Embryonic facial prominence (tissue), 1 donor: Measurements from ENCODE around the gene VWA5B2.
A peak's percentile ranks its signal among the peaks of the same experiment; 100 is the strongest.
"Not testable (repeated sequence)": the region's sequence is repeated elsewhere in the genome, so short reads cannot be mapped to it uniquely, and the experiment has no call there.

Source experiments
- DNase-seq: peaks from one replicate; pipeline ENCODE4 v3.0.0-alpha.2; 2016; ENCODE audit errors: extremely low spot score

The VWA5B2 gene

DNA sequence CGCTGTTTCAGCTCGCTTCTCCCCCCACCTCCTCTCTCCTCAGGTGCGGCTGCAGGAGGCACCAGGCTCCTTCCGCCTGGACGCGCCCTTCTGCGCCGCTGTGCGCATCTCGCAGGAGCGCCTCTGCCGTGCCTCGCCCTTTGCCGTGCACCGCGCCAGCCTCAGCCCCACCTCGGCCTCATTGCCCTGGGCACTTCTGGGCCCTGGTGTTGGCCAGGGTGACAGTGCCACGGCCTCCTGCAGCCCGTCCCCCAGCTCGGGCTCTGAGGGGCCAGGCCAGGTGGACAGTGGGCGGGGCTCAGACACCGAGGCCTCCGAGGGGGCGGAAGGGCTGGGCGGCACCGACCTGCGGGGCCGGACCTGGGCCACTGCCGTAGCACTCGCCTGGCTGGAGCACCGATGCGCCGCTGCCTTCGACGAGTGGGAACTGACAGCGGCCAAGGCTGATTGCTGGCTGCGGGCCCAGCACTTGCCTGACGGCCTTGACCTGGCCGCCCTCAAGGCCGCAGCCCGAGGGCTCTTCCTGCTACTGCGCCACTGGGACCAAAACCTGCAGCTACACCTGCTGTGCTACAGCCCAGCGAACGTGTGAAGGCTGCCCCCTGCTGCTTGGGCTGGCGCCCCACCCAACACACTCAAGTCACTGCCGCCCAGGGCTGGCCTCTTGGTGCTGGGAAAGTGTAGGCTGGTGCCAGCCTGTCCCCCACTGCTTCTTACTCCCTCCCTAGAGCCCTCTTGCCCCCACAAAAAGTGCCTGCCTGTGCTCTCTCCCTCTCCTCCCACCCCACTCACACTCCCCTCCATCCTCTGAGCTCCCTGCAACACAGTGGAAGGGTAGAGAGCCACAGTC is 12.3 kb downstream of the VWA5B2 start:
- DNase-seq, result no peak

- DNase-seq, result no peak
Measured at GRCh38 chr3:184242297-184242685, 12.9 kb downstream of the VWA5B2 start.

DNA sequence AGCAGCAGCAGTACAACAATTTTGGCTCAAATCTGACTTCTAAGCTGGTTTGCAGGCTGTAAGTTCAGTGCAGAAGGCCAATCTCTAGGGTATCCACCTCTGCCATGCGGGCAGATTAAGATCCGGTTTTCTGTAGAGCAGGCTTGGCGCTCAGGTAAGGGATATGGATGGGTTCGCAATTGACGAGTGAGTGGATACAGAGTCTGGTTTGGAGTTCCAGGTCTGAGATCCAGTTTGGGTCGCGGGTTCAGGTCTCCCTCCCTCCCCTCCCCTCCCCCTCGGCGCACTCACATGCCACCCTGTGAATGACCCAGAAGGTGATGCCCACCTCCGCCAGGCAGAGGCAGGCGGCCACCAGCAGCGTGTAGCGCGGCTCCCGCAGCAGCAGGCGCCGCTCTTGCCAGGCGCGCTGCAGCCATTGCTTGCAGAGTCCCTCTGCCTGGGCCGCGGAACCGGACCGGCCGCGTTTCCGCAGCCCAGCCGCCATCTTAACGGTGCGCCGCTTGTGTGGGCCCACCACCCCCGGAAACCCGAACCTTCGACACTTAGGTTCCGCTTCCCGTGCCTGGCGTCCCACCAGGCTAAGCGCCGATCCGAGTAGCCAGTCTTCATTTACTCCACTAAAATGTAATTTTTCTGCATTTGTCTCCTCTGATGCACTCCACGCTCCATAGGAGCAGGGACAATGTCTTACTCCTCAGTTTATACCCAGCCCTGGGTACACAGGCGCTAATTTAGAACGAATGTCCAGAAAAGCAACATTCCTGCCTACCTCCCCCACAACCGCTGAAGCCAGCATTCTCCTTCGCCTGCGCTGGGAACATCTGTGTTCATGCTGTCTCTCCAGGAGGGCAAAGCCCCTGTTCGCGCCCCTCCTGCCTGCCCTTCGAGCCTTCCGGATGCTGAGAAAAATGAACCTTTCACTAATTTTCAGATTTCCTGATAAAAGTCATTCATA is 19.3 kb downstream of the VWA5B2 start, which contains the start of gene ALG3:
TSS of gene ALG3 (minus strand) at position 509 of the 958 bp plus-strand sequence. CDS start at position 487, 22 bp downstream.
- peak; percentile 64 for DNase-seq

- DNase-seq, result peak; percentile 95
Measured at GRCh38 chr3:184249412-184250166, 20.2 kb downstream of the VWA5B2 start, which contains the start of gene EEF1AKMT4. Gene EEF1AKMT4 (plus strand): TSS chr3:184249672. CDS start chr3:184249695, 23 bp downstream.

DNA sequence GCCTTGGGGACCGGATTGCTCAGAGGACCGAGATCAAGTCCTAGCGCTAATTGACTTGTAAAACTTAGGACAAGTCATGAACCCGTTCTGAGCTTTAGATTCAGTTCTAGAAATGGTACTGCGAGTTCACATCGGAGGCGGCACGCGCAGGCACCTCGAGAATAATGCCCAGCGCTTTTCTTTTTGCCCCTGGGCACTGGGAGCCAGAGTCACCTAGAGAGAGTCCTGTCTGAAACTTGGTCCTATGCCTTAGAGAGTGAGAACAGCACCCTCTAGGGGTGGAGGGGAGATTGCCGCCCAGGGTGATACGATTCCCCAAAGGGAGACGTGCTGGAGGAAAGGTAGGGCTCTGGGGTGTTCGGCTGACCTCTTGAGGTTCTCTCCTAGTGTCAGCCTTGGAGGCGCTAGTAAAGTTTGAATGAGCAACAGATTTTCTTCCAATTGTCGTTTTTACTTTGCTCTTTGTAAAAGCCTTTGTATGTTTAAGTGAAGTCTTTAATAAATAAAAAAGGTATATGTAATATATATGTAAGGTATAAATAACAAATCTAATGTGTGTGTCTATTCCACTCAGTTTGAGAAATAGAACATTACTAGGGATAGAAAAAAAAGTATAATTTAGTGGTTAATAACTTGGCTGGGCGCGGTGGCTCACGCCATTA is 20.9 kb downstream of the VWA5B2 start:
- DNase-seq, result no peak

DNA sequence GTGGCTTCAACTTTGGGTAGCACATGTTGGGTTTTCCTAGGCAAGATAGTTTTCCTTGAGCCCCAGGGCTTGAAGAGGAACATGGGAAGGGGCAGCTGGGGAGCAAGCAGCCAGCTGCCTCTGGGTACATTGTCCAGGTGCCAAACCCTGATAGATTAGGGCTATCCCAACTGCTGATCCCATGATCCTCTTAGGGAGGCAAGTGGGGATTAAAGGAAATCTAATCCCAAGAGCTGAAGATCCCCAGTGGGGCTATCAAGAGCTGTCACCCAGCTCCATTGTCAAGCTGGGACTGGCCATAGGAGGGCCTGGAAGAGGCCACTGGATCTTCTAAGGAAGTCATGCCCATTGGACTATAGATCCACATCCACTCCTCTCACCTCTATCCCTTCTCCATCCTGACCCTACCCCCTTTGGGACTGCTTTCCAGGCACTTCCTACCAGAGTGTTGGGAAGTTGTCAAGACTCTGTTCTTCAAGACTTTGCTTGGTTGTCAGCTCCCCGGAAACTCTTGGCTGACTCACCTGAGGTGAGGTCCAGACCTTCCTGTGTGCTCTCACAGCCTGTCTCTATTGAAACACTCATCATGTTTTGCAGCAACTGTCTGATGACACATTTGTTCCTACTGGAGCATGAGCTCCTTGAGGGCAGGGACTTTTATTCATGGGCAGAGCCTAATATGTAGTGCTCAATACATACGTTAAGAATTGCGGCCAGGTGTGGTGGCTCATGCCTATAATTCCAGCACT is 26.1 kb downstream of the VWA5B2 start:
- DNase-seq, result no peak

DNA sequence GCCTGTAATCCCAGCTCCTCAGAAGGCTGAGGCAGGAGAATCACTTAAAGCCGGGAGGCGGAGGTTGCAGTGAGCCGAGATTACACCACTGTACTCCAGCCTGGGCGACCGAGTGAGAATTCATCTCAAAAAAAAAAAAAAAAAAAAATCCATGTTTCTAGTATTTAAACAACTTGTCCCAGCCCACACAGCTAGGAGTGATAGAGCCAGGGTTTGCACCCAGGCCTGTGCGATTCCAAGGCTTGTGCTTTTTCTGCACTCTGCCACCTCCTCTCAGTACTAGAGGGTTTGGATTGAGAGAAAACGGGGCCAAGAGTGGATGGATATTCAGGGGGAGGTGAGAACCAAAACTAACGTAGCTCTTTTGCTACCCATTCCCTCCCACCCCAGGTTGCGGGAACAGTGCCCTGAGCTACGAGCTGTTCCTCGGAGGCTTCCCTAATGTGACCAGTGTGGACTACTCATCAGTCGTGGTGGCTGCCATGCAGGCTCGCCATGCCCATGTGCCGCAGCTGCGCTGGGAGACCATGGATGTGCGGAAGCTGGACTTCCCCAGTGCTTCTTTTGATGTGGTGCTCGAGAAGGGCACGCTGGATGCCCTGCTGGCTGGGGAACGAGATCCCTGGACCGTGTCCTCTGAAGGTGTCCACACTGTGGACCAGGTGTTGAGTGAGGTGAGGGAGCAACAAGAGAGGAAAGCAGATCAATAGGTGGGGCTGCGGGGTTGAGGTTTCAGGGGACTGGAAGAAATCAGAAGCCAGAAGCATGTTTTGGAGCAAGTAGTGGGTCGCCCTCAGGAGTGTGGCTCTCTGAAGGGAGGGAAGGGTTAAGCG is 27.9 kb downstream of the VWA5B2 start:
- DNase-seq, result no peak

- DNase-seq, result no peak
Measured at GRCh38 chr3:184258926-184259325, 29.5 kb downstream of the VWA5B2 start.

GRCh38 chr3:184259396-184259877 is 30.1 kb downstream of the VWA5B2 start:
- no peak for DNase-seq

- DNase-seq, result no peak
Measured at GRCh38 chr3:184259878-184260723, 30.7 kb downstream of the VWA5B2 start.

- DNase-seq, result no peak
Measured at GRCh38 chr3:184260724-184261269, 31.4 kb downstream of the VWA5B2 start.

GRCh38 chr3:184261270-184261853 is 32.0 kb downstream of the VWA5B2 start, which contains the start of gene CAMK2N2:
Gene CAMK2N2 (minus strand): TSS chr3:184261553. CDS start chr3:184261285, 268 bp downstream.
- DNase-seq, result no peak

- no peak for DNase-seq
Measured at GRCh38 chr3:184261854-184262763, 32.7 kb downstream of the VWA5B2 start.

DNA sequence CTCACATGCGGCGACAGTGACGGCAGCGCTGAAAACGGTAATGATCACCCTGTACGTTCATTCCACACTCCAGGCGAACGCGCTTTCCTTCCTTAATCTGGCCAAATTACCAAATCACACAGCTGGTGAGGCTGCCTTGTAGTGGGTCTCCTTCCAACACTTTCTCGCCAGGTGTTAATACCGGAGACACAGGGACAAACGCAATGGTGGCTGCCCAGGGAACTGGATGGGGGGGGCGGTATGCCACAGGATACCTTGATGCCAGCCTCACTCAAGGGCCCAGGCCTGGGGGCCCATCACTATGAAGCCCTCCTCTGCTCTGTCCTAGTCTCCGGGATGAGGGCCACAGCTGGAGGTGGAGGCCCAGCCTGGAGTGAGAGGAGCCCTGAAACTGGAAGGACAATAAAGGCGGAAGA is 33.4 kb downstream of the VWA5B2 start:
- DNase-seq, result no peak

DNA sequence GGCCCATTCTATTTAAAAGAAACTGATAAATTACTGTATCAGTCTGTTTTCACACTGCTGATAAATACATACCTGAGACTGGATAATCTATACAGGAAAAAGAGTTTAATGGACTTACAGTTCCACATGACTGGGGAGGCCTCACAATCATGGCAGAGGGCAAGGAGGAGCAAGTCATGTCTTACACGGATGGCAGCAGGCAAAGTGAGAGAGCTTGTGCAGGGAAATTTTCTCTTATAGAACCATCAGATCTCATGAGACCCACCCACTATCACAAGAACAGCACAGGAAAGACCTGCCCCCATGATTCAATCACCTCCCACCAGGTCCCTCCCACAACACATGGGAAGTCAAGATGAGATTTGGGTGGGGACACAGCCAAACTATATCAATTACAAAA is 37.9 kb downstream of the VWA5B2 start:
- not testable (repeated sequence) for DNase-seq

DNA sequence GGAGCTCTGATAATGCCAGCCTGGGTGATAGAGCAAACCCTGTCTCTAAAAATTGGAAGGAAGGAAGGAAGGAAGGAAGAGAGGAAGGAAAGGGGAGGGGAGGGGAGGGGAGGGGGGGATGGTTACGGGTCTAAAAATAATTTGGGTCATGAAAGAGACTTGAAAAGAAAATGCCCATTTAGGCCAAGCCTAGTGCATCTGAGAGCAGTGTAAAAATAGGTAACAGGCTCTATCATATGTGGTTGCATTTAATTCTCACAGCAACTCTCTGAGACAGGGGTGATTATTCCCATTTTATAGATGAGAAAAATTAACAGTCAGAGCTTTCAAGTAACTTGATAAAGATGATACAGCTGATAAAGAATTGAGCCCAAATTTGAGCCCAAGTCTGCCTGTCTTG is 42.9 kb downstream of the VWA5B2 start:
- DNase-seq, result no peak

GRCh38 chr3:184275381-184275701 is 46.0 kb downstream of the VWA5B2 start:
- DNase-seq, result no peak
